H1 (cell line): Measurements from ENCODE around the gene OR1S1. TPM values are rescaled to one million over a fixed set of nuclear protein-coding genes. Genes with fewer than 3 reads are reported as not detected.

ENCODE experiments used
- CTCF ChIA-PET: fragments of 300-600 bp; sonication (Branson Sonifier 250); formaldehyde crosslinking; loops from one replicate; lab custom pipeline; 2021; ENCODE audit not compliant: partially characterized antibody; lab: Charles Lee
- POLR2A ChIA-PET: fragments of 300-600 bp; sonication (Branson Sonifier 250); formaldehyde crosslinking; loops from one replicate; lab custom pipeline; 2021; ENCODE audit warnings: inconsistent platforms; ENCODE audit not compliant: partially characterized antibody; lab: Charles Lee
- DNase-seq, 2 experiments: peaks; one replicate each; pipeline versions ENCODE4 v3.0.0 to v3.0.0-alpha.2; 2010 to 2022; ENCODE audit warnings: low spot score in 2 of 2, low read depth in 1 of 2, mixed read lengths in 1 of 2
- FAIRE-seq: peaks from 2 replicates; lab custom pipeline; 2011; peaks lifted over from hg19 to GRCh38; lab: Jason Lieb, UNC
- H2AFZ ChIP-seq: 2 replicates; pipeline ENCODE4 v1.8.1; 2012; ENCODE audit warnings: low read length, inconsistent platforms
- H2AK5ac ChIP-seq: 2 replicates; pipeline ENCODE4 v1.6.1; 2013; ENCODE audit warnings: low read depth, low read length
- H2BK120ac ChIP-seq: replicated peaks from 2 replicates; pipeline ENCODE3; 2013; ENCODE audit warnings: low read depth, low read length, inconsistent platforms
- H2BK12ac ChIP-seq: 2 replicates; pipeline ENCODE4 v1.6.1; 2013; ENCODE audit warnings: low read depth, low read length
- H2BK15ac ChIP-seq: 2 replicates; pipeline ENCODE4 v1.6.1; 2013; ENCODE audit warnings: low read length
- H2BK20ac ChIP-seq: 2 replicates; pipeline ENCODE4 v1.6.1; 2013; ENCODE audit warnings: low read length
- H2BK5ac ChIP-seq: 2 replicates; pipeline ENCODE4 v1.6.1; 2013; ENCODE audit warnings: low read depth, low read length
- H3K14ac ChIP-seq: 2 replicates; pipeline ENCODE4 v1.6.1; 2013; ENCODE audit warnings: inconsistent platforms; ENCODE audit not compliant: insufficient read length
- H3K18ac ChIP-seq: 2 replicates; pipeline ENCODE4 v1.6.1; 2013; ENCODE audit warnings: low read length; ENCODE audit errors: extremely low read depth
- H3K23ac ChIP-seq: 2 replicates; pipeline ENCODE4 v1.6.1; 2013; ENCODE audit warnings: inconsistent platforms; ENCODE audit not compliant: insufficient read length
- H3K23me2 ChIP-seq: 2 replicates; pipeline ENCODE4 v1.6.1; 2013; ENCODE audit warnings: low read depth, low read length
- H3K27ac ChIP-seq: 2 replicates; pipeline ENCODE4 v1.6.1; 2011; ENCODE audit warnings: low read depth, low read length, inconsistent platforms
- H3K27me3 ChIP-seq, 4 experiments: replicated peaks in 1 of 4; 1 replicate in 1 of 4; 2 replicates in 3 of 4; pipeline versions ENCODE4 v1.6.1 to v1.8.1; 2011 to 2013; ENCODE audit warnings: low read length in 3 of 4, mild to moderate bottlenecking in 3 of 4, inconsistent platforms in 2 of 4, mixed read lengths in 2 of 4, moderate library complexity in 1 of 4; ENCODE audit not compliant: control insufficient read depth in 3 of 4, insufficient read depth in 3 of 4; ENCODE audit errors: extremely low read depth in 1 of 4
- H3K36me3 ChIP-seq, 4 experiments: 2 replicates each; pipeline versions ENCODE4 v1.6.1 to v1.8.1; 2011 to 2013; ENCODE audit warnings: mild to moderate bottlenecking in 4 of 4, low read length in 3 of 4, moderate library complexity in 2 of 4, control low read depth in 1 of 4, inconsistent platforms in 1 of 4; ENCODE audit not compliant: insufficient read depth in 4 of 4, control insufficient read depth in 2 of 4
- H3K4ac ChIP-seq: replicated peaks from 2 replicates; pipeline ENCODE3; 2013; ENCODE audit warnings: low read length, low read depth, mixed read lengths, inconsistent platforms; ENCODE audit not compliant: insufficient read length
- H3K4me1 ChIP-seq, 4 experiments: replicated peaks in 1 of 4; 1 replicate in 1 of 4; 2 replicates in 3 of 4; pipeline versions ENCODE4 v1.6.1 to v1.8.1; 2011 to 2013; ENCODE audit warnings: low read length in 3 of 4, inconsistent platforms in 2 of 4, mixed read lengths in 1 of 4; ENCODE audit not compliant: insufficient read depth in 4 of 4, control insufficient read depth in 3 of 4
- H3K4me2 ChIP-seq, 2 experiments: 2 replicates each; pipeline versions ENCODE4 v1.6.1 to v1.8.1; 2011 to 2013; ENCODE audit warnings: low read depth in 2 of 2, low read length in 2 of 2, control low read depth in 1 of 2, inconsistent platforms in 1 of 2, mild to moderate bottlenecking in 1 of 2; ENCODE audit not compliant: insufficient read depth in 1 of 2
- H3K4me3 ChIP-seq, 4 experiments: fragments of 200-600, 300-600 bp in 1 of 4; sonication (generic), shearing (Covaris generic), sonication (Bioruptor Twin) in 1 of 4; 2 replicates each; pipeline versions ENCODE4 v1.5.1 to v1.8.1; 2011 to 2016; ENCODE audit warnings: low read length in 4 of 4, low read depth in 3 of 4, control low read depth in 2 of 4, inconsistent platforms in 2 of 4, mild to moderate bottlenecking in 2 of 4, mixed read lengths in 1 of 4, moderate library complexity in 1 of 4; ENCODE audit not compliant: insufficient read depth in 2 of 4; ENCODE audit errors: extremely low read depth in 1 of 4
- H3K56ac ChIP-seq: replicated peaks from 2 replicates; pipeline ENCODE3; 2013; ENCODE audit warnings: low read depth, mild to moderate bottlenecking, mixed read lengths, low read length, inconsistent platforms; ENCODE audit not compliant: insufficient read length
- H3K79me1 ChIP-seq: 2 replicates; pipeline ENCODE4 v1.6.1; 2013; ENCODE audit warnings: low read depth, low read length, control low read depth
- H3K79me2 ChIP-seq, 2 experiments: 2 replicates each; pipeline versions ENCODE4 v1.6.1 to v1.8.1; 2012 to 2013; ENCODE audit warnings: low read length in 2 of 2, mild to moderate bottlenecking in 2 of 2, inconsistent platforms in 1 of 2; ENCODE audit not compliant: insufficient read depth in 2 of 2, control insufficient read depth in 1 of 2
- H3K9ac ChIP-seq, 4 experiments: replicated peaks in 1 of 4; 1 replicate in 1 of 4; 2 replicates in 3 of 4; pipeline versions ENCODE4 v1.6.1 to v1.8.1; 2011 to 2013; ENCODE audit warnings: low read depth in 3 of 4, low read length in 3 of 4, control low read depth in 2 of 4, mild to moderate bottlenecking in 2 of 4, moderate library complexity in 2 of 4, inconsistent platforms in 1 of 4; ENCODE audit errors: extremely low read depth in 1 of 4
- H3K9me3 ChIP-seq, 2 experiments: 2 replicates each; pipeline versions ENCODE4 v1.6.1 to v1.8.1; 2012 to 2013; ENCODE audit warnings: mild to moderate bottlenecking in 2 of 2, moderate library complexity in 2 of 2, control low read depth in 1 of 2, inconsistent platforms in 1 of 2, low read depth in 1 of 2, low read length in 1 of 2, mixed read lengths in 1 of 2; ENCODE audit not compliant: insufficient read depth in 2 of 2
- H4K20me1 ChIP-seq, 2 experiments: replicated peaks in 1 of 2; 2 replicates each; pipeline versions ENCODE3 to v1.8.1; 2011 to 2013; ENCODE audit warnings: inconsistent platforms in 2 of 2, low read length in 2 of 2, mild to moderate bottlenecking in 1 of 2; ENCODE audit not compliant: insufficient read depth in 2 of 2, control insufficient read depth in 1 of 2
- H4K5ac ChIP-seq: 2 replicates; pipeline ENCODE4 v1.6.1; 2013; ENCODE audit warnings: low read length, low read depth, mixed read lengths, inconsistent platforms; ENCODE audit not compliant: insufficient read length
- H4K8ac ChIP-seq: 2 replicates; pipeline ENCODE4 v1.8.0; 2013; ENCODE audit warnings: mild to moderate bottlenecking, moderate library complexity, low read length, inconsistent platforms; ENCODE audit not compliant: insufficient read depth; ENCODE audit errors: extremely low read depth
- H4K91ac ChIP-seq: replicated peaks from 2 replicates; pipeline ENCODE3; 2013; ENCODE audit warnings: low read length, mixed read lengths, inconsistent platforms; ENCODE audit not compliant: insufficient read length
- BCL11A ChIP-seq, 2 experiments: IDR thresholded peaks; one replicate each; pipeline ENCODE4 v1.6.1; 2011; ENCODE audit warnings: low read depth in 2 of 2, low read length in 2 of 2, mild to moderate bottlenecking in 2 of 2
- CHD1 ChIP-seq: IDR thresholded peaks from 2 replicates; pipeline ENCODE4 v1.6.1; 2012; ENCODE audit warnings: low read depth, low read length, improper control_type of control experiment
- EP300 ChIP-seq, 2 experiments: IDR thresholded peaks; 1 replicate in 1 of 2; 2 replicates in 1 of 2; pipeline ENCODE4 v1.6.1; 2011 to 2012; ENCODE audit warnings: low read depth in 2 of 2, low read length in 2 of 2, mild to moderate bottlenecking in 2 of 2, borderline replicate concordance in 1 of 2, inconsistent platforms in 1 of 2, moderate library complexity in 1 of 2
- HDAC2 ChIP-seq, 2 experiments: fragments of 300-600 bp in 1 of 2; sonication (generic) in 1 of 2; IDR thresholded peaks; 2 replicates each; pipeline ENCODE4 v1.6.1; 2011 to 2012; ENCODE audit warnings: low read depth in 2 of 2, low read length in 2 of 2, mild to moderate bottlenecking in 2 of 2, moderate library complexity in 2 of 2, borderline replicate concordance in 1 of 2, inconsistent platforms in 1 of 2
- NANOG ChIP-seq: IDR thresholded peaks from 2 replicates; pipeline ENCODE4 v1.6.1; 2011; ENCODE audit warnings: low read length, low read depth, mild to moderate bottlenecking, inconsistent platforms; ENCODE audit not compliant: insufficient read depth, poor library complexity, severe bottlenecking
- RBBP5 ChIP-seq: IDR thresholded peaks from 2 replicates; pipeline ENCODE4 v1.7.1; 2012; ENCODE audit warnings: low read depth, mild to moderate bottlenecking, inconsistent platforms, low read length, moderate library complexity, borderline replicate concordance
- SP1 ChIP-seq: IDR thresholded peaks from 2 replicates; pipeline ENCODE4 v1.6.1; 2011; ENCODE audit warnings: low read depth, low read length
- SP2 ChIP-seq: IDR thresholded peaks from 2 replicates; pipeline ENCODE4 v1.6.1; 2012; ENCODE audit warnings: mild to moderate bottlenecking, low read length, inconsistent platforms
- WGBS, 2 experiments: shearing (Covaris generic) in 1 of 2; methylation state at CpG; one replicate each; pipeline versions ENCODE4 v1.1.6 to v1.1.7; 2013 to 2015; ENCODE audit warnings: low lambda C conversion rate in 2 of 2, mixed read lengths in 2 of 2, inconsistent platforms in 1 of 2, low coverage in 1 of 2, missing lambda C conversion rate in 1 of 2; ENCODE audit not compliant: insufficient replicate concordance in 2 of 2, insufficient coverage in 1 of 2, insufficient read length in 1 of 2; ENCODE audit errors: extremely low coverage in 1 of 2, missing lambda C conversion rate in 1 of 2; 5-methylcytosine and 5-hydroxymethylcytosine counted together
- polyA plus RNA-seq, 7 experiments: library from polyadenylated mRNA; depleted of rRNA in 3 of 7; stranded (reverse) in 5 of 7; unstranded in 2 of 7; fragments of >200 nt in 5 of 7; fragments of 200-250 nt in 2 of 7; gene quantifications; 1 replicate in 5 of 7; 2 replicates in 1 of 7; 4 replicates in 1 of 7; pipeline versions ENCODE4 v1.2.1 to v1.2.3, GENCODE V29; 2011 to 2013; ENCODE audit warnings: missing spikeins in 2 of 7, mixed read lengths in 2 of 7
- total RNA-seq: library from RNA; stranded (reverse); fragmentation: NEBNext Ultra II Directional; extraction: Animal tissue kit (Norgen Biotek cat#: 25700); gene quantifications from 2 replicates; pipeline ENCODE4 v1.2.1, GENCODE V29; 2021

The OR1S1 gene
- total and polyA plus RNA-seq, 2 of the 8 experiments (the other 6 are each of a cell fraction or from before 2014, with no cell fraction given), result not detected

DNA sequence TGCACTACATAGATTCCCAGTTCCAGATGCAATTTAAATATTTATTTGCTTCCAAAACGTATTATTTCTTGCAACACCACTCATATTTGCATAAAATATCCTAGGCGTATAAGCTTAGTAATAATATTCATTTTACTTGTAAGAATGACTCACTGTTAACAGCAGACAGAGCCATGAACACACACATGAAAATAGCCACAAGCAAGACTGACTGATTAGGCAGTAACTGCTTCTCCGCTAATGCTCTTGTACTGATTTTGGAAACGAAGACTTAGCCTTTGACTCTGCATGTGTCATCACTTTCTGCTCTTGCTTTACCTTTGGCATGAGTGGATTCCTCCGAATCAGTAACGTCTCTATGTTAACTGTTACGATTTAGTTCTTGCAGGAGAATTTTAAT, 10.2 kb downstream of the OR1S1 start:
- no peak overlapping the region for H2AK5ac ChIP-seq
- no peak overlapping the region for H3K56ac ChIP-seq
- H3K18ac ChIP-seq, result no peak overlapping the region
- H4K5ac ChIP-seq, result no peak overlapping the region
- H3K27me3 ChIP-seq, result no peaks in the 10 kb centered on the region
- H3K23me2 ChIP-seq, result no peaks in the 10 kb centered on the region
- H3K4me3 ChIP-seq, result no peak overlapping the region
- no peak overlapping the region for H3K27ac ChIP-seq
- H2BK20ac ChIP-seq, result no peak overlapping the region
- no peak overlapping the region for H3K9ac ChIP-seq
- no peak overlapping the region for H3K4ac ChIP-seq
- H3K4me1 ChIP-seq, result no peaks in the 10 kb centered on the region
- no peaks in the 10 kb centered on the region for H3K79me1 ChIP-seq
- no peak overlapping the region for H3K4me2 ChIP-seq
- H3K14ac ChIP-seq, result no peak overlapping the region
- H4K8ac ChIP-seq, result no peak overlapping the region
- no peak overlapping the region for H2BK120ac ChIP-seq
- H4K91ac ChIP-seq, result no peak overlapping the region
- DNase-seq, result no peak
- no peak overlapping the region for H3K23ac ChIP-seq
- no peaks in the 10 kb centered on the region for H3K36me3 ChIP-seq
- 77% methylated on average over 7 of the region's 7 CpGs; no CpG with 5 or more reads in 1 of the 2 experiments for WGBS, 2 experiments
- no peaks in the 10 kb centered on the region for H3K79me2 ChIP-seq
- H4K20me1 ChIP-seq, result no peaks in the 10 kb centered on the region
- no peak overlapping the region for H2AFZ ChIP-seq
- peaks cover 10 to 26% of the 10 kb centered on the region in 2 experiments; a peak in 2 of 4 replicates for H3K9me3 ChIP-seq
- no peak overlapping the region for H2BK15ac ChIP-seq
- ChIA-PET POLR2A (no interaction called here), CTCF (no interaction called here)
- H2BK5ac ChIP-seq, result no peak overlapping the region
- H2BK12ac ChIP-seq, result no peak overlapping the region
- no peak for FAIRE-seq
- TF ChIP-seq RBBP5, result no peak
- TF ChIP-seq CHD1, result no peak
- no peak for TF ChIP-seq SP1
- no peak for TF ChIP-seq SP2
- TF ChIP-seq EP300 (IDR thresholded peaks at IDR 0.05; ENCODE audit: borderline replicate concordance in 1 of 2, low read depth in 2 of 2, low read length in 2 of 2), result no peak
- no peak for TF ChIP-seq HDAC2 (IDR thresholded peaks at IDR 0.05; ENCODE audit: borderline replicate concordance in 1 of 2, low read depth in 2 of 2, low read length in 2 of 2)
- TF ChIP-seq NANOG, result no peak
- no peak for TF ChIP-seq BCL11A (IDR thresholded peaks at IDR 0.05; ENCODE audit: low read depth in 2 of 2, low read length in 2 of 2)
